Measurements from ENCODE around the gene CARS1.

CARS1 gene

DNA sequence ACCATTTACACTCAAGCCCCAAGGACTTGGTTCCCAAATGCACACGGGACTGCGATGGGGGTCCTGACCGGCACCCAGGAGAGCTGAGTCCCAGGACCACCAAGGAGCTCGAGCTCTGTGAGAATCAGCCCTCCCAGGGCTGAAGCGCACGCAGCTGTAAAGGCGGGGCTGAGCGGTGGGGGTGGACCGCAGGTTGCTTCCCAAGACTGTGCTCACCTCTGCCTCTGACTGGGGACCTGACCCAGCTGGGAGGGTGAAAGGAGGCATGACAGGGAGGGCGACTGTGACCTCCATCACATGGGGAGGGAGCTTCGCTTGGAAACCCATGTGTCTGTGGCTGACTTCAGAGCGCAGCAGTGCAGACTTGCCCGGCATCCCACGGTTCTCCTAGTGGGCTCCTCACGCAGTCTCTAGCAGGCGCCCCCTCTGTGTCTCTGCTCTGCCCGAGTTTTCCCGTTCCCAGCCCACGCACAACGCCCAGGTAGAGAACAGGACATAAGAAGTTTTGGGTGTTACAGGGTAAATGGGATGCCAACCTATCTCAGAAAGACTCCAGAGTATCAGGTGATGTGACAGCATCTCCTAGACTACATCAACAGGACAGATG lies 49.7 kb downstream of the CARS1 start:
- DNase-seq, result no peak

DNA sequence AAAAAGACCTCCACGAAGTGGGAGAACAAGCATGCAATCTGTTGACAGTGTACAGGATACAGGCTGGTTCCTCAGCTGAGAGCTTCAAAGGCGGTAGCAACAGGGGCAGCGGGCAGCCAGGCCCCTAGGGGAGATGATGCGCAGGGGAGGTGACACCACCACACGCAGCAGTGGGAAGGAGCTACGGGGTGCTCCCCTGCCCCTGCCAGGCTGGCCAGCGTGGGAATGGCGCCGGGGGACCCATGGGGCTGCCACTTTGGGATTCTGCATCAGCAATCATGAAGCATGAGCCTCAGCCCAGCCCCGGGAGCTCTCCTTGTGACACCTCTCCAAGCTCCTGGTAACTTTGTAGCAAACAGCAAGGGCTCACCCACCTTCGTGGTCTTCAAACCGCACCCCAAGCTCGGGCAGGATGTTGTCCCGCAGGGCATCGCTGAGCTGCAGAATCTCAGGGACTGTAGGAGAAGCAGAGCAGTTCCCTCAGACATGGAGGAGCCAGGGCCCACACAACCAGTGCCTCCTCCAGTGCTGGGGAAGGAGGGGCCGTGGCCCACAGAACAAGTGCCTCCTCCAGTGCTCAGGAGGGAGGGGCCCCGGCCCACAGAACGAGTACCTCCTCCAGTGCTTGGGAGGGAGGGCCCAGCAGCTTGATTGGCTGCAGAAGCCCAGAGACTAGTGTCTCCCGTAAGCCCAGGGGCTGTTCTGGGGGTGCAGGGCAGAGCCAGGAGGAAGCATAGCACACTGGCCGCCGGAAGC lies 50.5 kb downstream of the CARS1 start:
- no peak for DNase-seq

DNA sequence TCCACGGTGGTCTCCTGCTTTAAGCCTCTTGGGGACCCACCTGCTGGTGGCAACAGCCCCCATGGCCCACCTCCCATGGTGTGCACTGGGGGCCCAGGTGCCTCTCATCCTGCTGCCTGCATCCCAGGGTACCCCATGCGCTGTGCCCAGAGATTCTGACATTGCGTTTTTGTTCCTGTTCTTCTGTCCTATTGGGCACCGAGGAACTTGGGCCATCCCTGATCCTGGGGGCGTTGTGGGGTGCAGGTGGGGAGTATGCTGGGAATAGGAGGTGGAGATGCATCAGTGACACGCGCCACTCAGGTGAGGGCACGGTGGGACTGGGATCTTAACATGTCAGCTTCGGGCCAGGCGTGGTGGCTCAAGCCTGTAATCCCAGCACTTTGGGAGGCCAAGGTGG lies 52.7 kb downstream of the CARS1 start:
- no peak for DNase-seq

DNA sequence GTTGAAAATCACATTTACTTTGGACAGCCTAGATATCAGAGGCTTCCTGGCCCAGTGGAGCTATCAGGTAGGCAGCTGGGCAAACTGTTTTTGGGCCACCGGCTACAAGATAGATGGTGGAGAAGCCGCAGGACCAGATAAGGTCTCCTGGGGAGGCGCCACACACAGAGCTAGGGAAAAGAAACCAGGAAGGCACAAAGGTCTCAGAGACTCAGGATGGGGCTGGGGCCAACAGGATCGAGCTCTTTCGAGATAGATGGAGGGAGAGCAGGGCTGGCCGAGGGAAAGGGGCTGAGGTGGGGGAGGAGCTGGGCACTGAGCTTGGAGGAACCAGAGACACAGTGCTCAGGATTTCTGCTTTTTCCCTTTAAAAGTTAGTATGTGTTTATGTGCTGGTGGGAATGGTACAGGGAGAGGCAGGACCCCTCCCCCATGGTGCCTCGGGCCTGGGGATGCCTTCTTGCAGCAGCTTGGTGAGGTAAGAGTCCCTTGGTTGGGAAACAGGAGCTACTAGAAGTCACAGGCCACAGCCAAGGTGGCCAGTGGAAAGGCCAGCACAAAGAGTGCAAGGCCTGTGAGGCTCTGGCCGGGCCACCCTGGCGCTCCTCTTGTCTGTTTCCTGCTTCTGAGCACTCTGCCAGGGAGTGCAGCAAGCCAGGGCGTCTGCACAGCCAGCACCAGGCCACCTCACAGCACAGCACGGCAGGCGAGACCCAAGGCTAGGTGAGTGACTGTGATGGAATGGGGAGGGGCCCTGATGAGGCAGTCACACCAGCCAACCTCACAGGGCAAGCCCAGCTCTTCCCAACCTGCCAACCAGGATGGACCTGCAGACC lies 53.6 kb downstream of the CARS1 start:
- no peak for DNase-seq

DNA sequence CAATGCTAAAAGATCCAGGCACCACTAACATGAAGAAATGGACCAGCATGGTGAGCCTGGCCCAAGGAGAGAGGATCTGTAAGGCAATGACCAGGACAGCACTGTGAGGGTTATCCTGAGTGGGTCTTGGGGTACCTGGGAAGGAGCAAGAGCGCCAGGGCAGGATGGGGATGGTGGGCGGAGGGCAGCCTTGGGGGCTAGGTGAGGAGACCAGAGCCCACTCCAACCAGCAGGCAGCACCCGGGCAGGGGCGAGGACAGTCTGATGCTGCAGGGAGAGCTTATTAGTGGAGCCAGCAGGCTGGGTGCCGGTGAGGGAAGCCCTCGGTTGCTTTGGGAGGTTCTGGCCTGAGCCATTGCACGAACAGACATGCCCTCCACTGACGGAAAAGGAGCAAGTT lies 54.4 kb downstream of the CARS1 start:
- DNase-seq, result no peak

DNA sequence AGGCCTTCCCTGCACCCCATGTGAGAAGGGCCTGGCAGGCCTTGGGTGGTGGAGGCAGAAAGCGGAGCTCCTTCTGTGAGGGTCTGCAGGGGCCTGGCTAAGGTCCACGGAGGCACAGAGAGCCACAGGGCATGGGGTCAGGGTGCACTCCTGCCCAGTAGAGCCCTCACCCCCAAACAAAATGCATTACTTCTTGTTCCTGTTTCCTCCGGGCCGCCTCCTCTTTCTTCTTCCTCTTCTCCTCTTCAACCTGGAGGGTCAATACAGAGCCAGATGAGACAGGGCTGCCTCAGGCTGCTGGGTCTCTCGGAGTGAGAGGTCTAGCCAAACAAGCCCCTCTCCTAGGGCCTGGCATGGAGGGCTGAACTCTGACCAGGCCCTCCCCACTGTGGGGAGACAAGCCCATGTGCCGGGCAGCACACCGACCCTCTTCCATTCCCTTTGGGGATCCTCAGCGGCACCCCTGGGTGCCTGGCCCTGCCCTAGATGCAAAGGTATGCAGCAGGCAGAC lies 54.8 kb downstream of the CARS1 start:
- DNase-seq, result no peak

DNA sequence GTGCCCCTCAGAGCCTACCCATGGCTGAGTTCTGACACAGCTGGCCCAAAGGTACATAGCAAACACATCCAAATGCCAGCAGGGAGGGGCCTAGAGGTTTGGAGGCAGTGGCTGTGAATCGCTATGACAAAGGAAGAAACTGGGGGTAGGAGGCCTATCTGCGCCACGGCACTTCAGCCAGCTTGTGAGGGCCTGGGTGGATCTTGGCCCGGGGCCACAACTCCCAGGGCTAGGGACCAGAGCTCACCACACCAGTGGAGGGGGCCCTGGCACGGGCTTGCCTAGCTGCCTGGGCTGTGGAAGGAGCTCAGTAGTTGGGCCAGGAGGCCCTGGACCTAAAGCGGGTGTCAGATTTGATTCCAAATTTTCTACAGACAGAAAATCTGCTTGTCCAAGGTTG lies 55.7 kb downstream of the CARS1 start:
- no peak for DNase-seq

DNA sequence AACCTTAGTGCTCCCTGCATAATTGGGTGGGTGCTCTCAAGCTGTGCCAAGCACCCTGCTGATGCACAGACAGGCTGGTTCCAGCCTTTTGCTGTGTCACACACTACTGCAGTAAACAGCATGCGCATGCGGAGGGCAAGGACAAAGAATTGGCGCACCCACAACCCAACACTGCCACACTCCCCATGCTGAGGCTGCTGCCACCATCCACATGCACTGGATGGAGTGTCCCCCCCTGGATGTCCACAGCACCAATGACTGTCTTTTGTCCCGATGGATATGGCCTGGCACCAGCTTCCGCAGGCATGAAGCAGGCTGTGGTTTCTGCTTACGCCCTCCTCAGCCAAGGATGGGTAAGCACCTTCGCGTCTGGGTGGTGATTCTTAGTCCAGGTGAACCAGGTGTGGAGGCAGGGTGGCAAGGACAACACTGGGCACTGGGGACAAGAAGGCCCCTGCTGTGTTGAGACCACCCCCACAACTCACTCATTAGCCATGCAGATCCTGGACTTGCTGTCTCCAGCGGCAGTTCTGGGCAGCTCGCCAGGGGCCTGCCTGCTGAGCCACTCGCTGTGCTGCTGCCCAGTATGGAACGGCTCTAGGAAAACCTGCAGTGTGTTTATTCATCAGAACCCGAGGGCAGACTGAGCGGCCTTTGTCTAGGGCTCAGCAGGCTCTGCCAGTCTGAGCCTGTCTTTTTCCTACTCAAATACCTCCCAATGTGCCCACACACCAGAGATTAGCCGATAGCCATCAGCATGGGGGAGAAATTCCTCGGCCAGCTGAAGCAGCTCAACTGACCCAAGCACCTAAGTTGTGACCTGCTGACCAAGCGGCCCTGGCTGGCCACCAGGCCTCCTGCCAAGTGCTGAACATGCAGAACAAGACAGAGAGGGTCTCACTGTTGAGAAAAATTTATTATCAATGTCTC lies 56.9 kb downstream of the CARS1 start:
- peak; percentile 51 for DNase-seq

DNA sequence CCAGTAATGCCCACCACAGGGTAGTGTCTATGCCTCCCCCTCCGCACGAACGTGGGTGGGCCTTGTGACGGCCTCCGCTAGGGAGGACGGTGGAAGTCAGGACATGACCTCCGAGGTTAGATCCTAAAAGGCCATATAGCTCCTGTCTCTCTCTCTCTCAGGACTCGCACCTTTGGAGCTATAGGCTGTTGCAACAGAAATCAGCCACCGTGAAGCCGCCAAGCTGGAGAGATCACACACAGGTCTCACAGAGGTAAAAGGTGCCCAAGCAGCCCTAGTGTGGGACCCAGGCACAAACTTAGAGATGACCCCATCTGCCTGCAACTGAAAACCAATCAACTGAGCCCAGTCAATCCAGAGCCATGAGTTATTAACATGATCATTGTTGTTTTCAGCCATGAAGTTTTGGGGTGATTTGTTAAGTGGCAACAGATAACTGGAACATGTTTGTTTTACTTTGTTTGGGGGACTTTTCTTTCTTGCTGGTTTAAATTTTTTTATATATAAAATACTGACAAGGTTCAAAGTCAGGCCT lies 57.7 kb downstream of the CARS1 start:
- DNase-seq, result no peak

DNA sequence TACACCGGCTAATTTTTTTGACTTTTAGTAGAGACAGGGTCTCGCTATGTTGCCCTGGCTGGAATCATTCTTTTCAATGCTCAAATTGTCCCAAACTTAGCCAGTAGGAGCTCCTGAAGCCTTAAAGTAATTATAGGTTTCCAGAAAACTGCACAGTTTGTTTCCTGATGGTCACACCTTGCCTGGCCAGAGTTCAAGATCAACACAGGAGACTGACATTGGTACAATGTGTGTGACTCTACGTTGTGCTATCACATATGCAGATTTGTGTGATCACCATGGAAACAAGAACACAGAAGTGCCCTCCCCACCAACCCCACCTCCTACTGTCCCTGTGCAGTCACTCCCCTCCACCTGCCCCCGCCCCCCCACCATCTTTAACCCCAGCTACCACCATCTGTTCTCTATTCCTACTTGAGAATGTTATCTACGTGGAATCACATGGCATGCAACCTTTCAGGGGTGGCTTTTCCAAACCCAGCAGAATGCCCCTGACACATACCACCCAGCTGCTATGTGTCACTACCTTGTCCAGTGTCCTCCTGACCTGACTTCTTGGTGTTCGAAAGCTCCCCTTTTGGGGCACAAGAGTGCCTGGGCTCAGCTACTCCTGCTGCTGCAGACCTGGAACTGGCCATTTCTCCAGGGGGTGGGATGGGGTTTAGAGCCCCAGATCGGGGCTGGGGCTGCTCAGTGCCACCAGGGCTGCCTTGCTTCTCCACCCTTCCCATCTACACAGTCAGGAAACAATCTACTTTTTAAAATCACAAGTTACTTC lies 59.0 kb downstream of the CARS1 start:
- DNase-seq, result no peak

DNA sequence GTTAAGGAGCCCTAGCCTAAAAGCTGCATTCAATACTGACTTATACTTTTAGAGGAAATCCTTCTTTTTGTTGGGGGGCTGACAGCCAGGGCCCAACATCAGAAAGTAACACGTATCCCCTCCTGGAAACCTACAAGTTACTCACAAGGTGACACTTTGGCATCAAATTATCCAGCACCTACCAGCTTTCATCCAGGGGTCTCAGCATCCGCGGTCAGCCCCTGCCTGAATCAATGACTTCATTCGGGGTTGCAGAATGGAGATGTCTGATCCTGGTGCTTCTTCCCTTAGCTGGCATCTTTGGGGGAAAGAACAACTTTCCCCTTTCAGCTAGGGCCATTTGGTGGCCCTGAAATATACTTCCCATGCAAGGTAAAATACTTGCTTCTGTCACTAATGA lies 59.8 kb downstream of the CARS1 start:
- DNase-seq, result no peak

DNA sequence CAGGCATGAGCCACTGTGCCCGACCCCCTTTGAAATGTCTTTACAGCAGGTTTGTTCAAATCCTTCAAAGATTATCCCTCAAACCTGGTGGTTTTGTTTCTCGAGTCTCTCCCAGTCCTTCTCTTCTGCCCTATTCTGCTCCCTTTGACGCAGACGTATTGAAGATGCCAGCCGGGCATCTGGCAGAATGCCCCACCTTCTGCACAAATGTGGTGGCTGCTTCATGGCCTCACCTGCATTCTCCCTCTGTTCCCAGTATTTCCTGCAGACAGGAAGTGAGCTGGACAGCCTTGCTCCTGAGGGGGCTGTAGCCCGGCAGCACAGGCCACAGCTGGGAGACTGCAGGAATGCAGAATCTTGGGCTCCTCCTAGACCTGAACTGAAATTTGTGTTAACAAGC lies 60.2 kb downstream of the CARS1 start:
- DNase-seq, result no peak

DNA sequence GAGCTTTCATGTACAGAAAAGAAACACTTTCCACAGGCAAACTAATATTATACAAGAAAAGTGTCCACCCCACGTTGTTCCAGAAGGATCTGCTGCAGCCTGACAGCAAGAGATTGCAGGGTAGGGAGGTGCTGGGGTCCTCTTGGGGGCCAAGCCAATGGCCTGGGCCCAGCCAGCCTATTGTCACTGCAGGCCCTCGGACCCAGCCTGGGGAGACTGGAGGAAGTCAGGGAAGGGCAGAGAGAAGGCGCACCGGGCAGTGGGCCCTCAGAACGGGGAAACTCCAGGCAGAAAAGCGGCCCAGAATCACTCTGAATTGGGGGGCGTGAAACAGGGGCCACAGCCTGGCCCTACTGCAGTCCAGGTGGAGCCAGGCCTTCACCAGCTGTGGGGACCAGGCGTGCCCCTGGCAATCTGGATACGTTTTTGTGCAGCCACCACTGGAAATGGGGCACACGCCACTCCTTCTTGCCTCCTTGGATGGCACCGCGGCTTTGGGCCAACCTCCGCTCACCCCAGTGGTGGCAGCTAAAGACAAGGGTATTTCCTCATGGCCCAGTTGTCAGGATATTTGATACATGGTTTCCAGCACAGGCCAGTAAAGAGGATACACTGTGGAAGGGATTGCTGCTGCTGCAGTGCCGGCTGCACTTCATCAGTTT lies 61.2 kb downstream of the CARS1 start:
- DNase-seq, result no peak

DNA sequence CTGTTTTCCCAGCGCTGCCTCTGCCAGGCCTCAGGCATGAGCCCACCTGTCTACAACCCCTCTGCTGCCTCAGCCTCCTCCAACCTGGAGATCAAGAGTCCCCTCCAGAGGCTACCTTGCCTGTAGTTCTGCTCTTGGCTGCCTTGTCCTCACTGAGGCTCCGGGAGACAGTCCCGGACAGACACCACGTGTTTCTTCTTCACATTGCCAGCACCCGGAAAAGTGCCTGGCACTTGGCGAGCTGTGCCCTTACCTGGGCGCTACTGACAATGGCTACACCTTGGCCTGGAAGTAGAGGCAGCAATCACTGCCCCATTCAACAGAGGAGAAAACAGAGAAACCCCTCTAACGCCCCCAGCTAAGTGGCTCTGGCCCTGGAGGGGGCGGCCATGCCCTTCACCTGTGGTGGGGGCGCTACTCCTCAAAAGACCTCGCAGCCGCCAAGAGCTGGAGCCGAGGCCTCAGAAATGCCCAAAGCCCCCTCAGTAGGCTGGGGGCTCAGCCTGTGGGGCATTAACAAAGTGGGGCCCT lies 62.1 kb downstream of the CARS1 start:
- no peak for DNase-seq

DNA sequence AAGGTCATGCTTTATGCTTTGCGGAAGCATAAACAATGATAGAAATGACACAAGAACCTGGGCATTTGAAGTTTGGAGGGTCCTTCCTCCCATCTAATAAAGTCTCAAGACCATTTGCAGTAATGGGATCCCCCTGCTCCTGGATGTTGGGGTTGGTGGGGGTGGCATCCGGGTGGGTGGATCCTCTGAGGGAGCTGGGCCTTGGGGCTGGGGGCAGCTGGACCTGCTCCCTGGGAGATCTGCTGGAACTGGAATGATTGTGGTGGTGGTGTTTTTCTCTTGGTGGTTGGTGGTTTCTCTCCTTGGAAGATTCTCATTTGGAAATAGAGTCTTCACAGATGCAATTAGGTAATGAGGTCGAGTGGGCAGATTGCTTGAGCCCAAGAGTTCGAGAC lies 62.9 kb downstream of the CARS1 start:
- no peak for DNase-seq

DNA sequence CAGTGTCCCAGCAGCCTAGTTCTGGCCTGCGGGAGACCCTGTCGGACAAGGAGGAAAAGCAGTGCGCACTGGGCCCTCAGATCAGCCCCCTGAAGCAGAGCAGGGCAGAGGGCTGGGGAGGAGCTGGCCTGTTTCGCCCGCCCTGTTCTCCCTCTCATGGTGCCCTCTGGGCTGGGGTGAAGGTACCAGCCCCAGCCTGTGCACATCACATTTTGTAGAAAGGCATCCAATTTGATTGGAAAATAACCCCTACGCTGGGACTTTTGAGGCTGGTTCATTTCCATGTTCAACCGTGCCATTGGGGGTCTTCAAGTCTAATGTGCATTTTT lies 64.3 kb downstream of the CARS1 start:
- DNase-seq, result no peak

DNA sequence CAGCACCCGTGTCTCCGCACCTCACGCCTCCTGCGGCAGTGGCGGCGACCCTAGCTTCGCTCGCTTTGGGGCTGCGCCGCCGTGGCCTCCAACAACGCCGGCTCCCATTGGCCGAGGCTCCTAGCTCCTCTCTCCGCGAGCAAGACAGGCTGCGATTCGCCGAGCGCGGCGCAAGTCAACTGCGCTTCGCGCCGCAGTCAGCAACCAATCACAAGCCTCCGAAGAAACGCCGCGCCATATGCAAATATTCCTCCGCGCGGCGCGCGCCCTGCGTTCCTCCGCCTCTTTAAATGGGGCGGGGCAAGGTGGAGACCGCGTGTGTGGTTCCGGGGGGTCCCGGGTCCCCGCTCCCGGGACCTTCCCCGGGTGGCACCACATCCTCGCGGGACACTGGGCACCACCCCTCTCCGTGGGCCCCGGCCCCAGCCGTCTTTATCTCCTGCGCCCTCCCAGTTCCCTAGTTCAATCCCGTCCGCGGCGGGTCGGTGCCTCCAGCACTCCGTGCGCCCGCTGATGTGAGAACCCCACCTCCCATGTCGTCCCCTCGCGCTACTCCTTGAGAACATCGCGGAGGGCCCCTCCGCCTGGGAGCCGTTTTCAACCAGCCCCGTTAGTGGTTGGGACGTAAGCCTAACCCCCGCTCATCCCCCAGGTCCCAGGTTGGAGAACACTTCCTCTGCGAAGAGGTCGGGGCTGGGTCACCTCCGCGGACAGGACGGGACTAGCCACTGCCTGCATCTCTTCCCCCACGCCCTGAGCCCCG lies 64.8 kb downstream of the CARS1 start, which contains the start of gene NAP1L4:
Gene NAP1L4 (minus strand): TSS at position 96 of the 763 bp plus-strand sequence. CDS start 13,109 bp downstream, outside the sequence.
- DNase-seq, result peak; percentile 94

DNA sequence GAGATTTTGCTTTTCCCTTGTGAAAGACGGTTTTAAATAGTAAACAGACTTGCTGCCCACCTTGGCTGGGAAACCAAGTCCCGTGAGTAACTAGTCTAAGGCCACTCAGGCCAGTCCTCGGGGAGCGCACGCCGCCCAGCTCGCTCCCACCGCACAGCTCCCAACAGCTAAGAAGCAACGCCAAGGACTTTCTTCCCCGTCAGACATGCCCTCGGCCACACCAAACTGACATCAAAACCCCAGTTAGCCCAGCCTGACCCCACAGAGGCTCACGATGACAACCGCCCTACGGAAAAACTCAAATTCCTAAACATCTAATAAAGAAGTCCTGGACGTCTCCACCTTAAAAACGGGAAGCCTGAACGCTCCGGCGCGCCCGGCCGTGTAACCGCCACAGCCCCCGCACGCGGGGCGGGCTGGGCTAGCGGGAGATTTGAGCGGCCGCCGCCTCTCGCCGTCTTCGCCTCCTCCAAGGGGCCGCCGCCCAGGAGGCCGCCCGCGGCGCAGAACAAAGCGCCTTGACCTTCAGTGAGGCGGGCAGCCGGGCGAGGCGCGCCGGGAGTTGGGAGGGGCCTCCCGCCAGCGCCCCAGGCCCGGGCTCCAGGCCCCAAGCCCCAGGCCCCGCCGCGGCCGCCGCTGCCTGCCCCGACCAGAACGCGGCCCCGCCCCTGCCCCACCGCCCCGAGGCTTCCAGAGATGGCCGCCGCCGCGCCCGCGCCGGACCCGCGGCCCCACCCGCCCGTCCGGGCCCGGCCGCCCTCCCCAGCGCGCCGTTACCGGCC lies 65.6 kb downstream of the CARS1 start:
- no peak for DNase-seq

Data from NCI-H748 treated with DMSO at 0.1 percent for 48 hours (cell line).